ENCODE measurements around the gene PLXNA2.

PLXNA2 gene

DNA sequence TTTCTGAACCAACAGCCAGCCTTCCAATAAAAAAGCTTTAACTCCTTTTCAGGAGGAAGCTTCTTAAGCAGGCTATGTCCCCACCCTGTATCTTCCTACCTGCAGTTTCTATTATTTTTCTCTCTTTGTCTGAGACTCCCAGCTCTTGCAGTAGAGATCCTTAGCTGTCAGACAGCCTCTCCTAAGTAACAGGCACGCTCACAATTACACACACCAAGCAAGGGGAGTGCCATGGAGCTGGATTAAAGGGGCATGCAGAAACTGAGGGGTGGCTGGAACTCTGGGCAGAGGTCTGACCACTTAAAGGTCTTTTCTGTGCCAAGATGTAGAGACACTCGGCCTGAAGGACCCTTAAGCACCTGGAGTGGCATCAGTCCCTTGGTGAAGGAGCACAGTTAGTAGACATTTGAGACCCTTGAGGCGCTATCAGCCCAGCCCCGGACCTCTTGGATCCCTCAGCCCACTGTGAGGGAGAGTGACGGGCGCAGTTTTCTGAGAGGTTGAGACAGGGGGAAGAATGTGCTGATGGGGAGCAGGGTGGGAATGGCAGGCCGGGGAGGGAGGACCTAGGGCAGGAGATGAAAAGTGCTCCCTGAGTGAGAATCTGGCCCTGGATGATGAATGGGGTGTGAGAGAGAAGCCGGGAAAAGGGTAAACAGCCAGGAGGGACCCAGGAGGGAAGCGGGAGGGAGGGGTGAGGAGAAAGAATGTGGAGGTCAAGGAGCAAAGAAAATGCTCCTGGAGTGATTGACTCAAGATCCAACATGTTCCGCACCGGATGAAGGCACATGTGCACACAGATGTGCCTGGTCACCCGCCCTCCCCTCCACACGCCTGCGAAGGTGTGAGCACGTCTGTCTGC is 13.3 kb downstream of the PLXNA2 start:
- FAIRE-seq, result no peak
- TF ChIP-seq, protein P1, sequence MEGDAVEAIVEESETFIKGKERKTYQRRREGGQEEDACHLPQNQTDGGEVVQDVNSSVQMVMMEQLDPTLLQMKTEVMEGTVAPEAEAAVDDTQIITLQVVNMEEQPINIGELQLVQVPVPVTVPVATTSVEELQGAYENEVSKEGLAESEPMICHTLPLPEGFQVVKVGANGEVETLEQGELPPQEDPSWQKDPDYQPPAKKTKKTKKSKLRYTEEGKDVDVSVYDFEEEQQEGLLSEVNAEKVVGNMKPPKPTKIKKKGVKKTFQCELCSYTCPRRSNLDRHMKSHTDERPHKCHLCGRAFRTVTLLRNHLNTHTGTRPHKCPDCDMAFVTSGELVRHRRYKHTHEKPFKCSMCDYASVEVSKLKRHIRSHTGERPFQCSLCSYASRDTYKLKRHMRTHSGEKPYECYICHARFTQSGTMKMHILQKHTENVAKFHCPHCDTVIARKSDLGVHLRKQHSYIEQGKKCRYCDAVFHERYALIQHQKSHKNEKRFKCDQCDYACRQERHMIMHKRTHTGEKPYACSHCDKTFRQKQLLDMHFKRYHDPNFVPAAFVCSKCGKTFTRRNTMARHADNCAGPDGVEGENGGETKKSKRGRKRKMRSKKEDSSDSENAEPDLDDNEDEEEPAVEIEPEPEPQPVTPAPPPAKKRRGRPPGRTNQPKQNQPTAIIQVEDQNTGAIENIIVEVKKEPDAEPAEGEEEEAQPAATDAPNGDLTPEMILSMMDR (IDR thresholded peaks at IDR 0.05; ENCODE audit: insufficient read depth, missing control alignments), result no peak
- DNase-seq (ENCODE audit: insufficient read length, low spot score), result no peak

DNA sequence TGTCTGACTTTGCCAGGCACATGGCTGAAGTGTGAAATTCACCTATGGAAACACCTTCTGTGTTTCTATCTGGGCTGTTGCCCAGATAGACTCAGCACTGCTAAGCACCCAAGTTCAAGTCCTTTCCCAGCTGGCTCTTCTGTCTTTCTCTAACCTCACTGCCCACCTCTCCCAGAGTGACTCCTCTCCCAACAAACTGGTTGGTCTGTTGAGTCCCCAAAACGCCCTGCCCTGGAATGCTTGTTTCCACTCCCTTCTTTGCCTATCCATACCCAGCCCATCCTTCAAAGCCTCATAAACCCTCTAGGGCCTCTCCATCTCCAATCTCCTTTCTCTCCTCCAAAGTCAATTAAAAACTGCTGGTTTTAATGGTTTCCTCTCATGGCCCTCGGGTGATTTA is 15.6 kb downstream of the PLXNA2 start:
- FAIRE-seq, result no peak
- TF ChIP-seq, protein P1 (IDR thresholded peaks at IDR 0.05; ENCODE audit: insufficient read depth, missing control alignments), result no peak
- DNase-seq (ENCODE audit: insufficient read length, low spot score), result no peak

DNA sequence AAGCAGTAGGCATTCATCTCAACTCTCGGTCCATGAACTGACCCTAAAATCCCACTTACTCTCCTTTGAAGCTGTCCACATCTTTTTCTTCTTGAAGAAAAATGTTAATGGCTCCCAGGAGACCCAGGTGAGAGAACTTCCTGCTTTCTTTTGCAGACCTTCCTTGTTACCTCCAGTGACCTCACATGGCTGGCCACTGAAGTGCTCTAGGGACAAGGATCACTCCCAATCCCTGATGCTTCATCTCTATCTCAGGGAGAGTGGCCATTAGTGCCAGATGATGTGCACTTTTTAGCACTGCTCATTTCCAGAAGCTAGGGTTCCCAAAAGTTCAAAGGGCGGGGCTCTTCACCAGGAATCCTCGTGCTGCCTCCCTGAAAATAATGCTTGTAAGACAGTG is 16.2 kb downstream of the PLXNA2 start:
- TF ChIP-seq, protein P1 (IDR thresholded peaks at IDR 0.05; ENCODE audit: insufficient read depth, missing control alignments), result no peak
- DNase-seq (ENCODE audit: insufficient read length, low spot score) (no peak), FAIRE-seq (no peak)

DNA sequence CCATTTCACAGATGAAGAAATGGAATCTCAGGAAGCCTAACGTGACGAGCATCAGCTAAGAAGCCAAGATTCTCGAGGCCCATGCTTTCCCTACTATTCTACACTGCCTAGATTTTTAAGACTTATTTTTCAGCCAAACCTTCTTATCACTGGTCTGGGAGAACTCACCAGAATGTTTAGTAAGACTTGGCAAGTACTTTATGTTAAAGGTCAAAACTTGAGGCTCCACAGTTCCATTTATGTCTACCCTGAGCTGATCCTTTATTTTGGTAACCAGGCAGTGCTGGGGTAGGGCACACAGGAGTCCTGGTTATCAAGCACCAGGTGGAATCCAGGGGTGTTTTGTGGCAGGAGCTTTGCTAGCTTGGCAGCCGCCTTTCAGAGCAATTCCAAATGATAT is 16.8 kb downstream of the PLXNA2 start:
- no peak for DNase-seq (ENCODE audit: insufficient read length, low spot score)
- no peak for FAIRE-seq
- TF ChIP-seq, protein P1 (IDR thresholded peaks at IDR 0.05; ENCODE audit: insufficient read depth, missing control alignments), result no peak

DNA sequence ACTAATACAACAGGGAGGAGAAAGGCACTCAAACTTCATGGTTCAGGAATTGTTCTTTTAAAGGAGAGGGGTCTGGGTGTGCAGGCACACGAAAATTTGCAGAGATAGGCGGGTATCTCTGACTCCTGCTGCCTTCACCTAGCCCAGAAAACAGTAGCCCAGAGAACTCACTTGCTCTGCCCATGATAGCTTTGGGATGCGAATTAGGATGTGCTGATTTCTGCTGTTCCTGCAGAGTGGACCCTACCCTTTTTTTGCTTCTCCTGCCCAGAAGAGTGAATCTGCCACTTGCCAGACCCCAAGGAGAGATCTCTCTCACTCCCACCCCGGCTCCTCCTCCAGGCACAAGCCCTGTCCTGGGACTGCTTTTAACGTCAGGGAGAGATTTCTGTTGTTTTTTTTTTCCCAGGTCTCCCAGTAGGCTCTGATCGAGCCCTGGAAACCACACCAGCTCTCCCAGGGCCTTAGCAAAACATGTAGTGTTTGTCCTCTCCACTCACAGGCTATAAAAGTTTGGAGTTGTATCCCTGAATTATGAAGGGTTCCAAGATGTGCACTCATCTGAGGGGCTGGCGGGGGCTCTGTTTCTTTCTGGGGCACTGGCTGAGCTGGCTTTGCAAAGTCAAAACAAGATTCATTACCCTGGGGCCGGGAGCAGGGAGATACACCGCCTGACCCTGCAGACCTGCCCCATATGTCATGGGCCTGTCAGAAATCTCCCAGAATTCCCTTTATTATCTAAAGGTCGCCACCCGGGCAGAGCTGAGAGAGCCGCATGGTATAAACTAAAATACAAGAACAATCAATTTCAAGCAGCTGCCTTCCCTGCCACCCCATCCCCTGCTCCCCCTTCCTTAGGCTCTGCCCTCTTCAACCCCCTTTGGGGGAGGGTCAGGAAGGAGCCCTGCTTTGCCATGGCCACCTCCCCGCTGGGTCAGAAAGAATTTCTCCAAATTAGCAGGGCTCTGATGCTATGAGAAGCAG is 17.9 kb downstream of the PLXNA2 start:
- FAIRE-seq, result no peak
- TF ChIP-seq, protein P1 (IDR thresholded peaks at IDR 0.05; ENCODE audit: insufficient read depth, missing control alignments), result no peak
- DNase-seq (ENCODE audit: insufficient read length, low spot score), result no peak

DNA sequence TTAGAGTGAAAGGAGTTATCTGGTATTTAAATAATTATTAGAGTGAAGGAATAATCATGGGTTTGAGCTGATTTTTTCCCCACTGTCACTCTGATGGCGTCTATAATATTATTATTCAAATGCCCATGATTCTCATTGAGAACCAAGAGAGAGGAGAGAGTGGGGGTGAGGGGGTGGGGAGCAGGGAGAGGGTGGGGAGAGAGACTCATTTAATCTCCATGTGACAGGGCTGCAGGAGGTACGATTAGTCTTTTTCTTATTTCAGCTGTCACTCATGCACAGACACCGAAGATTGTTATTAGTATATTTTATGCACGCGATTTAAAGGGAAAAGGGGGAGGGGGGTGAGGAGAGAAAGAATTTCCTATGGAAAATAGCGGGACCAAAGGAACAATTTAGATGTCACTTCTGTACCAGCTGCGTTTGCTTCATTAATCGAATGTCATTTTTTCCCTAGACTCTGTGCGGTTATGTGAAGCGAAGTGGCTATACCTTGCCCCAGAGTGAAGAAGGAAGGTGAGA is 19.9 kb downstream of the PLXNA2 start:
- no peak for DNase-seq (ENCODE audit: insufficient read length, low spot score)
- FAIRE-seq, result no peak
- TF ChIP-seq, protein P1 (IDR thresholded peaks at IDR 0.05; ENCODE audit: insufficient read depth, missing control alignments), result no peak
